Smooth muscle cell (in vitro differentiated cells): ENCODE measurements around the gene KRTAP5-5. TPM values are rescaled to one million over a fixed set of nuclear protein-coding genes. Genes with fewer than 3 reads are reported as not detected.

Experiments used
- DNase-seq: peaks from one replicate; lab custom pipeline; 2025; ENCODE audit not compliant: unreplicated experiment; lab: John Stamatoyannopoulos, UW
- H2AFZ ChIP-seq: fragments of 200-600 bp; sonication (generic); 2 replicates; pipeline ENCODE4 v1.6.0; 2016; ENCODE audit warnings: antibody characterized with exemption, low read depth, mild to moderate bottlenecking
- H3F3A ChIP-seq: fragments of 200-600 bp; sonication (generic); 2 replicates; pipeline ENCODE4 v1.6.0; 2017; ENCODE audit warnings: antibody characterized with exemption, low read depth
- H3K27ac ChIP-seq: fragments of 200-600 bp; sonication (generic); 2 replicates; pipeline ENCODE4 v1.5.1; 2016; ENCODE audit warnings: low read depth, mild to moderate bottlenecking
- H3K27me3 ChIP-seq: fragments of 200-600 bp; sonication (generic); 2 replicates; pipeline ENCODE4 v1.6.1; 2016; ENCODE audit warnings: low read depth, mild to moderate bottlenecking
- H3K36me3 ChIP-seq: fragments of 200-600 bp; sonication (generic); 2 replicates; pipeline ENCODE4 v1.5.1; 2016; ENCODE audit warnings: low read depth
- H3K4me1 ChIP-seq: fragments of 200-600 bp; sonication (generic); 2 replicates; pipeline ENCODE4 v1.5.1; 2016; ENCODE audit warnings: low read depth
- H3K4me2 ChIP-seq: fragments of 200-600 bp; sonication (generic); 2 replicates; pipeline ENCODE4 v1.6.0; 2016; ENCODE audit warnings: mild to moderate bottlenecking
- H3K4me3 ChIP-seq: fragments of 200-600 bp; sonication (generic); 2 replicates; pipeline ENCODE4 v1.5.1; 2016; ENCODE audit warnings: mild to moderate bottlenecking
- H3K79me2 ChIP-seq: fragments of 200-600 bp; sonication (generic); 2 replicates; pipeline ENCODE4 v1.6.0; 2016; ENCODE audit warnings: low read depth, mild to moderate bottlenecking
- H3K9ac ChIP-seq: fragments of 200-600 bp; sonication (generic); 2 replicates; pipeline ENCODE4 v1.6.0; 2016; ENCODE audit warnings: low read depth
- H3K9me3 ChIP-seq: fragments of 200-600 bp; sonication (generic); replicated peaks from 2 replicates; pipeline ENCODE4 v1.5.1; 2016; ENCODE audit warnings: low read depth
- H4K20me1 ChIP-seq: fragments of 200-600 bp; sonication (generic); 2 replicates; pipeline ENCODE4 v1.6.0; 2016; ENCODE audit warnings: low read depth
- CTCF ChIP-seq: fragments of 200-600 bp; sonication (generic); IDR thresholded peaks from 2 replicates; pipeline ENCODE4 v1.5.1; 2017; ENCODE audit warnings: borderline replicate concordance, mild to moderate bottlenecking, antibody characterized with exemption; ENCODE audit not compliant: insufficient read depth, poor library complexity, severe bottlenecking
- WGBS: methylation state at CpG from one replicate; pipeline ENCODE4 v1.1.7; 2016; ENCODE audit warnings: low lambda C conversion rate; 5-methylcytosine and 5-hydroxymethylcytosine counted together
- polyA plus RNA-seq: library from polyadenylated mRNA; unstranded; fragments of >200 nt; fragmentation: Nextera tagmentation; extraction: Ambion mirVana; gene quantifications from 2 replicates; pipeline ENCODE4 v1.2.1, GENCODE V29; 2016
- total RNA-seq: library from RNA; depleted of rRNA; stranded (reverse); fragments of >200 nt; gene quantifications from 2 replicates; pipeline ENCODE4 v1.2.3, GENCODE V29; 2014

Gene KRTAP5-5
- total and polyA plus RNA-seq, 2 experiments from 2014 or later = not detected

DNA sequence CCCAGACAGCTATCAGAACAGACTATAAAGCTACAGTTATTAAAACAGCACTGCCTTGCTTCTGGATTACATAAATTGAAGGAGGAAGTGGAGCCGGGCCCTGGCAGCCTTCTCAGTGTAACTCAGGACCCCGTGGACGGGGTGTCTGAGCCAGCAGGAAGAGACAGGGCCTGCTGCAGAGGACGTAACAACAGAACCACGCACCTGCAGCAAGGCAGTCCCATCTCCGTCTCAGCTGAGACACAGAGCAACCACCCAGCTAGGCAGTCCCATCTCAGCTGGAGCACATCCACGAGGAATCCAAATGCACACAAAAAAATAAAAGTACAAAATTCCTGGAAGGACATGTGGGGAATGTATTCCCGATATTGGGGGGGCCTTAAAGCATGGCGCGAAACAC lies 50.3 kb downstream of the KRTAP5-5 start:
- no peak overlapping the region for H3K4me3 ChIP-seq
- no peaks in the 10 kb centered on the region for H4K20me1 ChIP-seq
- H3K27ac ChIP-seq = no peak overlapping the region
- H3K4me2 ChIP-seq = no peak overlapping the region
- no peaks in the 10 kb centered on the region for H3K9me3 ChIP-seq
- no peak overlapping the region for H2AFZ ChIP-seq
- H3F3A ChIP-seq = peaks cover 3% of the 10 kb centered on the region
- DNase-seq = no peak
- no peak overlapping the region for H3K9ac ChIP-seq
- TF ChIP-seq CTCF = no peak
- no peaks in the 10 kb centered on the region for H3K36me3 ChIP-seq
- peaks cover 3% of the 10 kb centered on the region for H3K79me2 ChIP-seq
- H3K4me1 ChIP-seq = peaks cover 22% of the 10 kb centered on the region
- 88% methylated on average over 10 of the region's 10 CpGs for WGBS
- no peaks in the 10 kb centered on the region for H3K27me3 ChIP-seq

Other genes starting within 250 kb of the KRTAP5-5 start
- gene BRSK2, start 239.8 kb upstream of the KRTAP5-5 start, total RNA-seq = 0.27 and 5.2 TPM in 2 replicates
- 1.5 and 2.3 TPM in 2 replicates for gene BRSK2, start 239.8 kb upstream of the KRTAP5-5 start, polyA plus RNA-seq
- 2.5 and 19.0 TPM in 2 replicates for gene MOB2, start 143.0 kb upstream of the KRTAP5-5 start, total RNA-seq
- gene MOB2, start 143.0 kb upstream of the KRTAP5-5 start, polyA plus RNA-seq = 24.0 and 35.7 TPM in 2 replicates
- 2.2 and 6.3 TPM in 2 replicates for gene DUSP8, start 57.5 kb upstream of the KRTAP5-5 start, total RNA-seq
- 5.0 and 8.2 TPM in 2 replicates for gene DUSP8, start 57.5 kb upstream of the KRTAP5-5 start, polyA plus RNA-seq
- not detected in 2 replicates for gene KRTAP5-1, start 44.5 kb upstream of the KRTAP5-5 start, total RNA-seq
- 0.45 TPM in 1 of 2 replicates, not detected in the other for gene KRTAP5-1, start 44.5 kb upstream of the KRTAP5-5 start, polyA plus RNA-seq
- gene KRTAP5-2, start 31.5 kb upstream of the KRTAP5-5 start, total RNA-seq = not detected in 2 replicates
- 0.14 TPM in 1 of 2 replicates, not detected in the other for gene KRTAP5-2, start 31.5 kb upstream of the KRTAP5-5 start, polyA plus RNA-seq
- not detected in 2 replicates for gene KRTAP5-3, start 21.3 kb upstream of the KRTAP5-5 start, total RNA-seq
- gene KRTAP5-3, start 21.3 kb upstream of the KRTAP5-5 start, polyA plus RNA-seq = not detected in 2 replicates
- not detected in 2 replicates for gene KRTAP5-4, start 7.6 kb upstream of the KRTAP5-5 start, total RNA-seq
- not detected in 2 replicates for gene KRTAP5-4, start 7.6 kb upstream of the KRTAP5-5 start, polyA plus RNA-seq
- not detected in 2 replicates for gene KRTAP5-6, start 67.4 kb downstream of the KRTAP5-5 start, total RNA-seq
- gene KRTAP5-6, start 67.4 kb downstream of the KRTAP5-5 start, polyA plus RNA-seq = not detected in 2 replicates
- gene IFITM10, start 120.8 kb downstream of the KRTAP5-5 start, total RNA-seq = 0.49 and 2.5 TPM in 2 replicates
- gene IFITM10, start 120.8 kb downstream of the KRTAP5-5 start, polyA plus RNA-seq = 2.2 and 4.2 TPM in 2 replicates
- 101 and 123 TPM in 2 replicates for gene CTSD, start 134.2 kb downstream of the KRTAP5-5 start, total RNA-seq
- gene CTSD, start 134.2 kb downstream of the KRTAP5-5 start, polyA plus RNA-seq = 301 and 310 TPM in 2 replicates
- gene SYT8, start 205.2 kb downstream of the KRTAP5-5 start, total RNA-seq = 0.13 TPM in 1 of 2 replicates, not detected in the other
- gene SYT8, start 205.2 kb downstream of the KRTAP5-5 start, polyA plus RNA-seq = 1.4 and 2.0 TPM in 2 replicates
- gene TNNI2, start 209.2 kb downstream of the KRTAP5-5 start, total RNA-seq = 0.94 TPM in 1 of 2 replicates, not detected in the other
- 0.74 and 1.2 TPM in 2 replicates for gene TNNI2, start 209.2 kb downstream of the KRTAP5-5 start, polyA plus RNA-seq
- 1.7 and 2.1 TPM in 2 replicates for gene LSP1, start 223.3 kb downstream of the KRTAP5-5 start, total RNA-seq
- 8.7 and 13.7 TPM in 2 replicates for gene LSP1, start 223.3 kb downstream of the KRTAP5-5 start, polyA plus RNA-seq